ENCODE results near the gene MRGPRF. TPM values are rescaled to one million over a fixed set of nuclear protein-coding genes. Genes with fewer than 3 reads are reported as not detected.
A peak's percentile ranks its signal among the peaks of the same experiment; 100 is the strongest.

The MRGPRF gene
- total RNA-seq, 4 donors from 2014 or later = 88.9 to 213 (median 165) TPM

DNA sequence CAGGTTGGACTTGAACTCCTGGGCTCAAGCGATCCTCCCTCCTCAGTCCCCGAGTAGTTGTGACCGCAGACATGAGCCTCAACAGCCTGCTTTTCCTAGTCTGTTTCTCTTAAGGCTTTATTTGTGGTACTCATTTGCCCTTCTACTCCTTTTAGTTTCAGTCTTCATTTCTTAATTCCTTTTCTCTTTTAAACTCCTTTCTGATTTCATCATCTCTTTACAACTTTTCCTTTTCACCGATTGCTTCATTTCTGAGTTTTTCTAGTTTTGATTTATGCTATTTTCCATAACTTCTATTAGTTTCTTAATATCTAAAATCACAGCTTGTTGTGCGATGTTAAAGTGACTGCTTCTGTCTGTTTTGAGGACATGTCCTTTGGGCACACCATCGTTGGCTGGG is 17.3 kb upstream of the MRGPRF start:
- Histone ChIP-seq H3K4me1 (peaks cover 0 to 5% (median 0%) of the 10 kb centered on the region in 3 donors), H3K27ac (no peak overlapping the region), H3K4me3 (no peak overlapping the region), H3K36me3 (no peaks in the 10 kb centered on the region), H3K9me3 (no peaks in the 10 kb centered on the region), H3K27me3 (no peaks in the 10 kb centered on the region)
- TF ChIP-seq POLR2AphosphoS5 (IDR thresholded peaks at IDR 0.05) = no peak
- no peak for TF ChIP-seq EP300 (IDR thresholded peaks at IDR 0.05)
- TF ChIP-seq, protein P1, sequence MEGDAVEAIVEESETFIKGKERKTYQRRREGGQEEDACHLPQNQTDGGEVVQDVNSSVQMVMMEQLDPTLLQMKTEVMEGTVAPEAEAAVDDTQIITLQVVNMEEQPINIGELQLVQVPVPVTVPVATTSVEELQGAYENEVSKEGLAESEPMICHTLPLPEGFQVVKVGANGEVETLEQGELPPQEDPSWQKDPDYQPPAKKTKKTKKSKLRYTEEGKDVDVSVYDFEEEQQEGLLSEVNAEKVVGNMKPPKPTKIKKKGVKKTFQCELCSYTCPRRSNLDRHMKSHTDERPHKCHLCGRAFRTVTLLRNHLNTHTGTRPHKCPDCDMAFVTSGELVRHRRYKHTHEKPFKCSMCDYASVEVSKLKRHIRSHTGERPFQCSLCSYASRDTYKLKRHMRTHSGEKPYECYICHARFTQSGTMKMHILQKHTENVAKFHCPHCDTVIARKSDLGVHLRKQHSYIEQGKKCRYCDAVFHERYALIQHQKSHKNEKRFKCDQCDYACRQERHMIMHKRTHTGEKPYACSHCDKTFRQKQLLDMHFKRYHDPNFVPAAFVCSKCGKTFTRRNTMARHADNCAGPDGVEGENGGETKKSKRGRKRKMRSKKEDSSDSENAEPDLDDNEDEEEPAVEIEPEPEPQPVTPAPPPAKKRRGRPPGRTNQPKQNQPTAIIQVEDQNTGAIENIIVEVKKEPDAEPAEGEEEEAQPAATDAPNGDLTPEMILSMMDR (IDR thresholded peaks at IDR 0.05) = no peak
- no peak for TF ChIP-seq POLR2A (IDR thresholded peaks at IDR 0.05)
- 69 to 73% methylated on average over 3 to 6 of the region's 6 CpGs for WGBS, 2 donors (ENCODE audit: low coverage in 1 of 2)
- peak; percentile 54 for ATAC-seq

DNA sequence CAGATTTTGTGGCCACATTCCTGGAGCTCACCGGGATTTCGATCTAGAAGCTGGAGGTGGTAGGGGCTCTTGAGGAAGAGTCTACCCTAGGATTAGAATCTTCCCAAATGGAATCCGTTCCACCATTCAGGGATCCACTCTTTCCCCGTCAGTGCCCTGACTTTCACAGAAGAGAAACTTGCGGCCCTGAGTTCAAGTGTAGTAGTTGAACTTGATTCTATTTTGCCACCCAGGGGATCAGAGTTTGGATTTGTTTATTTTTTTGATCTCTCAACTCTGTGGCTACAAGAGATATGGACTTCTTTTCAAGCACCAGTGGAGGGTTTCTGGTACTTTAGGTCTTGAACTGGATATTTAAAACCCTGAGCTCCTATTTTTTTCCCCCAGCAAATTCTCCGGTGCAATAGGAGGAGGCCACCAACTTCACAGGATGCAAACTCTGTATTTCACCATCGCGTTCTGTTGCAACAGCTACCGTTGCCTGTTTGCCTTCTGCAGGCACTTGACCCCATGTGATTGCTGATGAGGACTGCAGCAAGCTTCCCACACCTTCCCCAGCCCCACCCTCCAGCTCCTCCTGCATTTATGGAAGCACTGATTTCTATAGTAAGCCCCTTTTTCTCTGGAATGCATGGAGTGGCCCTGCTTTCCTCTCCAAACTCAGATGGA is 14.8 kb upstream of the MRGPRF start:
- no peak overlapping the region for H3K4me3 ChIP-seq
- H3K4me1 ChIP-seq = no peaks in the 10 kb centered on the region
- no peaks in the 10 kb centered on the region for H3K9me3 ChIP-seq
- no peak for ATAC-seq
- H3K36me3 ChIP-seq = no peaks in the 10 kb centered on the region
- WGBS, 2 donors (ENCODE audit: low coverage in 1 of 2) = 68 to 75% methylated on average over 7 to 8 of the region's 9 CpGs
- TF ChIP-seq, protein P1 (IDR thresholded peaks at IDR 0.05) = no peak
- H3K27me3 ChIP-seq = no peaks in the 10 kb centered on the region
- no peak overlapping the region for H3K27ac ChIP-seq

DNA sequence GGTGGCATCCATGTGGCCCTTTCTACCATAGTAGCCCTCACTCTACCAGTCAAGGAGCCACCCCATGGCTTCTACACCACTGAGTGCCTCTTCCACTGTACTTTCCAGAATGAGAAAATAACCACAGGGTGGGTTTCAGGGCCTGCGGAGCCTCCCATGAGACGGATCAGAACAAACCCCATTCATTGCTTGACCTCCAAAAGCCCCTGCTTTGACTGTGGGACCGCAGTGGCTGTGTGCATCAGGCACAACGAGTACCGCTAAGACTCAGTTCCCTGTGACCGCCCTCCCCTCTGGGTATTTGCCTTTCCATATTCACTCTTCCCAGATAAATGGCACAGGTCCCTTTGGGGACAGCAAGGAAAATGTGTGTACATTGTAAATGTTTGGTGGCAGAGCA is 11.5 kb upstream of the MRGPRF start:
- ATAC-seq = no peak
- Histone ChIP-seq H3K4me1 (peaks cover 0 to 7% (median 0%) of the 10 kb centered on the region in 3 donors), H3K9me3 (no peaks in the 10 kb centered on the region), H3K27ac (no peak overlapping the region), H3K4me3 (no peak overlapping the region), H3K36me3 (no peaks in the 10 kb centered on the region), H3K27me3 (no peaks in the 10 kb centered on the region)
- TF ChIP-seq, protein P1 (IDR thresholded peaks at IDR 0.05) = no peak
- no peak for TF ChIP-seq EP300 (IDR thresholded peaks at IDR 0.05)
- no peak for TF ChIP-seq POLR2AphosphoS5 (IDR thresholded peaks at IDR 0.05)
- TF ChIP-seq POLR2A (IDR thresholded peaks at IDR 0.05) = no peak
- WGBS, 2 donors (ENCODE audit: low coverage in 1 of 2) = 94 to 100% methylated on average over 5 to 6 of the region's 6 CpGs

DNA sequence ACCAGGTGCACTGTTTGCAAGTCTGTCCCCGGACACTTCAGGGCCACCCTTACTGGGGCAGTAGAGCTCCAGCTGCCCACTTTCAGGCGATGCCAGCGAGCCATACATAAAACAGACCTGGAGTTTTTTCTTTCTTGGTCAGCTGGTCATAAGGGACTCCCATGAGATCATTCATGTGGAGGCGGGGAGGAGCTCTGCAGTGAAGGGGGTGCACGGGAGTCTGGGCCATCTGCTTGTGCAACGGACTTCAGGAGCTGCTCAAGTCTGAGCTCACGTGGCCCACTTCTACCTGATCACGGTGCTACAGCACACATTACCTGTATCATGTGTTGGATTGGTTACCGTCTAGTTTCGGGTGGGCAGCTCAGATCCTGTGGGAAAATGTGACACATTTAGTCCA is 9.2 kb upstream of the MRGPRF start:
- TF ChIP-seq, protein P1 (IDR thresholded peaks at IDR 0.05) = no peak
- no peak for TF ChIP-seq POLR2AphosphoS5 (IDR thresholded peaks at IDR 0.05)
- no peak for TF ChIP-seq EP300 (IDR thresholded peaks at IDR 0.05)
- no peak for TF ChIP-seq POLR2A (IDR thresholded peaks at IDR 0.05)
- Histone ChIP-seq H3K4me3 (no peak overlapping the region), H3K9me3 (no peaks in the 10 kb centered on the region), H3K36me3 (no peaks in the 10 kb centered on the region), H3K4me1 (peaks cover 0 to 19% (median 0%) of the 10 kb centered on the region in 3 donors), H3K27me3 (no peaks in the 10 kb centered on the region), H3K27ac (peak overlapping the region in 1 of 4 donors; percentile 12)
- ATAC-seq = no peak
- 46% methylated on average over 4 of the region's 10 CpGs; no CpG with 5 or more reads in 1 of the 2 donors for WGBS, 2 donors (ENCODE audit: low coverage in 1 of 2)

DNA sequence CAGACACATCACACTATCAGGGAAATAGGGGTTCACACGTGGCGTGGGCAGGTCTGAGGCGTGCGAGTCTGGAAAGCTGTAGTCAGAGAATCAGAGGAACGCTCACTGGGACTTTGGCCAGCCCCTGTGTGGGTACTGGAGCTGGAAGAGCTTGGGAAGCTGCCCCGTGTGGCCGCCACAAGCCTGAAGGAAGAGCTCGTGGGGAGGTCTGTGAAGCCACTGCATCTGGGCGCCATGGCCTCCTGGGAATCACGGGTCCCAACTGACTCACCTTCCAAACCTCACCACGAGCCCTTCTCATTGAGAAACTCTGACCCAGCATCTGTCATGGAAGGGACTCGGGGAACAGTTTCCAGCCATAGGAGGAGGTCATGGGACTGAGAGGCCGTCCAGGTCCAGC is 5.9 kb upstream of the MRGPRF start:
- peak; percentile 55 for ATAC-seq
- Histone ChIP-seq H3K9me3 (no peaks in the 10 kb centered on the region), H3K36me3 (no peaks in the 10 kb centered on the region), H3K4me3 (no peak overlapping the region), H3K27ac (peak overlapping the region; percentile 8 to 80 (median 77)), H3K4me1 (peaks cover 0 to 36% (median 11%) of the 10 kb centered on the region in 3 donors), H3K27me3 (no peaks in the 10 kb centered on the region)
- TF ChIP-seq EP300 (IDR thresholded peaks at IDR 0.05) (no peak), POLR2AphosphoS5 (IDR thresholded peaks at IDR 0.05) (no peak)
- TF ChIP-seq, protein P1 (IDR thresholded peaks at IDR 0.05) = peak in 3 of 4 experiments; percentile 22 to 41 (median 32)
- 30% methylated on average over 2 of the region's 13 CpGs; no CpG with 5 or more reads in 1 of the 2 donors for WGBS, 2 donors (ENCODE audit: low coverage in 1 of 2)
